Measurements from ENCODE around the gene HDAC9.

Gene HDAC9

DNA sequence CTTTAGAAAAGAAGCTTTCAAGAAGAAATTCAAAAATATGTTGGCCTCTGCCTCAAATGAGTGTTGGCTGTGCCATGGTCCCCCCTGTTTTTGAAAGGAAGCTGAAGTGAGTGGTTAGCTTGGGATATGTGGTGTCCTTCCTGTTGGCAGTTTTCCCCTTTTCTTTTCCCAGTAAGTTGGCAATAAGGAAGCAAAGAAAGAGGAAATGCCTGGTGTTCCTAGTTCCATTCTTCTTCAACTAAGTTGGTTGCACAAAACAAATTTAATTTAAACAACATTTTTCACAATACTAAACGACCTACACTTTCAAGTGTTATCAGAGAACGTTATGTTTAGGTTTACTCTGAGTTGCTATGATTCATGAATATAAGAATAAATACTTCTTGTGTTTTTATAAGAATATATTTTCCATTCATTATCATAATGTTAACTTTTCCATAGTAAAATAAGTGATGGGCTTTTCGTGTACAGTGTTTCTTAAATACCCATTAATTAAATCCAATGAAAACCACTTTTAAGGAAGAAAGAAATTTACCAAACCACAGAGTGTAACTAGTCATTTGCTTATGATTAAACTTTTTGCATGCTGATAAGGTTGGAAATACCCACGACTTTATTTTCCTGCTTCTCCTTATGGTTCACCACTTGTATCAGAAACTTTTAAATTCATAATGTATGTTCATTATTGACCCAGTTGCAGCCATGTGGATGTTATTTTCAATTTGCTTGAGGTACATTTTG is 7.7 kb downstream of the HDAC9 start:
- no peak for TF ChIP-seq POLR2AphosphoS5 (IDR thresholded peaks at IDR 0.05; ENCODE audit: low read depth, low read length)
- no peak for TF ChIP-seq SIN3A (IDR thresholded peaks at IDR 0.05; ENCODE audit: borderline replicate concordance, insufficient read depth, low read length)
- TF ChIP-seq FOXP2 (optimal IDR thresholded peaks at IDR 0.05; ENCODE audit: borderline replicate concordance, extremely low read depth, extremely low read length, insufficient read depth): no peak
- TF ChIP-seq TAF1 (IDR thresholded peaks at IDR 0.05; ENCODE audit: borderline replicate concordance, insufficient read depth, low read length): no peak
- TF ChIP-seq, protein P1, sequence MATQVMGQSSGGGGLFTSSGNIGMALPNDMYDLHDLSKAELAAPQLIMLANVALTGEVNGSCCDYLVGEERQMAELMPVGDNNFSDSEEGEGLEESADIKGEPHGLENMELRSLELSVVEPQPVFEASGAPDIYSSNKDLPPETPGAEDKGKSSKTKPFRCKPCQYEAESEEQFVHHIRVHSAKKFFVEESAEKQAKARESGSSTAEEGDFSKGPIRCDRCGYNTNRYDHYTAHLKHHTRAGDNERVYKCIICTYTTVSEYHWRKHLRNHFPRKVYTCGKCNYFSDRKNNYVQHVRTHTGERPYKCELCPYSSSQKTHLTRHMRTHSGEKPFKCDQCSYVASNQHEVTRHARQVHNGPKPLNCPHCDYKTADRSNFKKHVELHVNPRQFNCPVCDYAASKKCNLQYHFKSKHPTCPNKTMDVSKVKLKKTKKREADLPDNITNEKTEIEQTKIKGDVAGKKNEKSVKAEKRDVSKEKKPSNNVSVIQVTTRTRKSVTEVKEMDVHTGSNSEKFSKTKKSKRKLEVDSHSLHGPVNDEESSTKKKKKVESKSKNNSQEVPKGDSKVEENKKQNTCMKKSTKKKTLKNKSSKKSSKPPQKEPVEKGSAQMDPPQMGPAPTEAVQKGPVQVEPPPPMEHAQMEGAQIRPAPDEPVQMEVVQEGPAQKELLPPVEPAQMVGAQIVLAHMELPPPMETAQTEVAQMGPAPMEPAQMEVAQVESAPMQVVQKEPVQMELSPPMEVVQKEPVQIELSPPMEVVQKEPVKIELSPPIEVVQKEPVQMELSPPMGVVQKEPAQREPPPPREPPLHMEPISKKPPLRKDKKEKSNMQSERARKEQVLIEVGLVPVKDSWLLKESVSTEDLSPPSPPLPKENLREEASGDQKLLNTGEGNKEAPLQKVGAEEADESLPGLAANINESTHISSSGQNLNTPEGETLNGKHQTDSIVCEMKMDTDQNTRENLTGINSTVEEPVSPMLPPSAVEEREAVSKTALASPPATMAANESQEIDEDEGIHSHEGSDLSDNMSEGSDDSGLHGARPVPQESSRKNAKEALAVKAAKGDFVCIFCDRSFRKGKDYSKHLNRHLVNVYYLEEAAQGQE (IDR thresholded peaks at IDR 0.05; ENCODE audit: insufficient read depth in 1 of 2, low read depth in 2 of 2, low read length in 2 of 2): no peak

DNA sequence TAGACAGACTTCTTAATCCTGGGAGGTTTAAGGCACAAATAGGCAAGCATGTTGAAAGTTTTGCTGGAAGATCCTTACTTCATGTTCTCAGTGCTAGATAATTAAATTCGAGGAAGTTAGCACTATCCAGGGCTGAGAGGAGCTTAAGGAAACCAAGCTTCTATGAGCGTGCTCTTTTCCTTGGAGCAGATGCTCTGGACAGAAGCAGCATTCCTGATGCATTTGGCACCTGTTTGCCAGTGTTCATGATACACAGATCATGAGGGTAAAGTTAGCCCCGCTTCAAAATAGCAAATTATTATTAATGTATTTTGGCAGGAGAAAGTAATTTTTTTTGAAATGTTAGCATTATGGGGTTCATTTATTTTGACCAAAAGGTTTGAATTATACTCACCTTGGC is 9.4 kb downstream of the HDAC9 start:
- TF ChIP-seq SIN3A (IDR thresholded peaks at IDR 0.05; ENCODE audit: borderline replicate concordance, insufficient read depth, low read length) (no peak), FOXP2 (optimal IDR thresholded peaks at IDR 0.05; ENCODE audit: borderline replicate concordance, extremely low read depth, extremely low read length, insufficient read depth) (no peak), TAF1 (IDR thresholded peaks at IDR 0.05; ENCODE audit: borderline replicate concordance, insufficient read depth, low read length) (no peak), POLR2AphosphoS5 (IDR thresholded peaks at IDR 0.05; ENCODE audit: low read depth, low read length) (no peak)
- TF ChIP-seq, protein P1 (IDR thresholded peaks at IDR 0.05; ENCODE audit: insufficient read depth in 1 of 2, low read depth in 2 of 2, low read length in 2 of 2): no peak

DNA sequence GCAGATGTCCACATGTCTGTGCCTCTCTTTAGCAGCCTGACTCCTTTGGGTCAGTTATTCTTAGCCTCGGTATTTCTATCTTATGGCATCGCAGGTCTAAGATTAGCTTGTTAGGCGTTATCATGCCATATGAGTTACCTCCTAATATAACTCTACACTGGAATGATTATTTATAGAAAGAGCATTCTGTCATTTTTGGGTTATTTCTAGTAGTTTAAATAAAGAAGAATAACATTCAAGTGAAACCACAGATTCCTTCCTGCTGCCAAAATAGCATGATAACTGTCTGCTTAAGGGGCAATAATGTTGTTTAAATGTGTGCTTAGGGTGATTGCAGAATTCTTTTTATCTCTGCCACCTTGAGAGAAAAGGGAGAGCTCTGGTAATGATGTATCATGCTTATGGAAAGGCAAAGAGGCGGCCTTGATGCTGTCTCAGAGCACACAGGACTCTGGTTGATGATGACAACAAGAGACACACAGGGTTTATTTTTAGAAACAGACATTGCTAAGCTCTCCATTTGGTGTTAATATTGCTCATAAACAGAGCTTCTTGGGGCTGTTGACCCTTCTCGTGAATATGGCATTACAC is 10.4 kb downstream of the HDAC9 start:
- TF ChIP-seq TAF1 (IDR thresholded peaks at IDR 0.05; ENCODE audit: borderline replicate concordance, insufficient read depth, low read length): no peak
- TF ChIP-seq, protein P1 (IDR thresholded peaks at IDR 0.05; ENCODE audit: insufficient read depth in 1 of 2, low read depth in 2 of 2, low read length in 2 of 2): no peak
- no peak for TF ChIP-seq POLR2AphosphoS5 (IDR thresholded peaks at IDR 0.05; ENCODE audit: low read depth, low read length)
- no peak for TF ChIP-seq SIN3A (IDR thresholded peaks at IDR 0.05; ENCODE audit: borderline replicate concordance, insufficient read depth, low read length)
- TF ChIP-seq FOXP2 (optimal IDR thresholded peaks at IDR 0.05; ENCODE audit: borderline replicate concordance, extremely low read depth, extremely low read length, insufficient read depth): no peak

DNA sequence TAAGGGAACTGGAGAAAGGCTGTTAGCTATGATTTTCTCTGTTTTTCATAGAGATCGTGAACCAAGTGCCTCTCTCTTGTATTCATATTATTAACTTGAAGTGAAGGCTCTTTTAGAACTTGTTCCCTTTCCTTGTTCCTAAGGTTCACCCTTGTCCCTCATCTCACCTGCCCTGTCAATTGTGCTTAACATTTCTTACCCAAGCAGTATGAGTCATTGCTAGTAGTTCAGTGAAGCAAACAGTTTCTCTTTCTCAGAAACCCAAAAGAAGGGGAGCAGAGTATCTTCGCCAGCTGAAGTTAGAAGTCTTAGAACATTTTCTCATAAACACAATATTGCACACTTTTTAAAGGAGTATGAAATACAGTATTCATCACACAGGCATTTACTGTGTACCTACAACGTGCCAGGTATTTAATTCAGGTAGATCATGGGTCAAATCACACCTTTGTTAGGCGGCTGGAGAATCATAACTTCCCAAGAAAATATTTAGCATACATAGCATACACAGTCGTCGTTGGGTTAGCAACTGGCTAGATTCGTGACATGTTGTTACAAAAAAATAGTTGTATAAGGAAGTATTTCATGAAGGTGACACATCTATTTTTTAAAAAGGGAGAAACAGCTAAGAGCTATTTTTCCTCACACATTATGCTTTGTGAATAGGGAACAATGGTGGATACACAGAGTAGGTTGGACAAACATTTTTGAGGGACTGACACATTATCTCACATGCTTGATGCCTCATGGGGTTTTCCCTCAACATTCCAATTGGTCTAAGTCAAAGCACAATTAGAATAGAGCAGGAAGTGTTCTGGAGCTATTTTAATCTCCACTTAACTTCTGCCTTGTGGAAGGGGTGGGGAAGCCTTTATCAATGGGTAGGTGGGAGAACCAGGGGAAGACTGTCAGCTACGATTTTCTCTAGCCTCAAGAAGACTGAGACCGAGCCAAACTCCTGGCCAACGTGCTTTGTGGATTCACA is 13.2 kb downstream of the HDAC9 start:
- TF ChIP-seq, protein P1 (IDR thresholded peaks at IDR 0.05; ENCODE audit: insufficient read depth in 1 of 2, low read depth in 2 of 2, low read length in 2 of 2): no peak
- TF ChIP-seq FOXP2 (optimal IDR thresholded peaks at IDR 0.05; ENCODE audit: borderline replicate concordance, extremely low read depth, extremely low read length, insufficient read depth): no peak
- no peak for TF ChIP-seq TAF1 (IDR thresholded peaks at IDR 0.05; ENCODE audit: borderline replicate concordance, insufficient read depth, low read length)
- no peak for TF ChIP-seq SIN3A (IDR thresholded peaks at IDR 0.05; ENCODE audit: borderline replicate concordance, insufficient read depth, low read length)
- TF ChIP-seq POLR2AphosphoS5 (IDR thresholded peaks at IDR 0.05; ENCODE audit: low read depth, low read length): no peak

Measured in PFSK-1 (cell line).